ENCODE results near the gene ASXL2.

Gene ASXL2

DNA sequence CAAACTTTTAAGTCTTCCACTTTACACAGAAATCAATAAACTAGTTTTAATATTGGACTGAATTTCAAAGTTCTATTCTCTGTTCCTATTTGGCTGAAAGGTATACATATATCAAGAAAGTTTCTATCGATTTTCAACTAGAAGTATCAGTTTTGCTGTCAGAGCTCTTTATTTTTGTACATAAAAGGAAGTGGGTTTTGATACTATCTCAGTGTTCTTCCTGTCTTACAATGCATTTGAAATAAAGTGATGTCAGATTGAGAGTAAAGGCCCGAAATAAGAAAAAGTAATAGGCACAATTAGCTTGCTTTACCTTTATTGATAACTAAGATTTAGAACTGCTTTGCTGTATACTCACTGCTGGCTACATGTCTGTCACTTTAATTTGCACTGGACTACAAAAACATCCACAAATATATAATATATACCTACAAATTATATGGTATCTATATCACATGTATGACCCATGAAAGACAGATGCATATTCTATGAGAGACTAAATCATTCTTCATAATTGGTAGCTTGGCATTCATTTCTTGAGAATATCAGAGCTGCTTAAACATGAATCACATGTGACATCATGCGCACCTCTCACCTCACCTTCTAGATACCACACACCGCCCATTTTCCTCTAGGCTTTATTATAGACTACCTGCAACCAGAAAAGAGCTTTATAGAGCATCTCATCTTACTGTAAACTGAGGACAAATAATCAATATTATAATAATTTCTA, 83.6 kb downstream of the ASXL2 start:
- no peak for DNase-seq

GRCh38 chr2:25790074-25790790, 88.1 kb downstream of the ASXL2 start:
- peak in 1 of 4 experiments; percentile 26 for DNase-seq

DNA sequence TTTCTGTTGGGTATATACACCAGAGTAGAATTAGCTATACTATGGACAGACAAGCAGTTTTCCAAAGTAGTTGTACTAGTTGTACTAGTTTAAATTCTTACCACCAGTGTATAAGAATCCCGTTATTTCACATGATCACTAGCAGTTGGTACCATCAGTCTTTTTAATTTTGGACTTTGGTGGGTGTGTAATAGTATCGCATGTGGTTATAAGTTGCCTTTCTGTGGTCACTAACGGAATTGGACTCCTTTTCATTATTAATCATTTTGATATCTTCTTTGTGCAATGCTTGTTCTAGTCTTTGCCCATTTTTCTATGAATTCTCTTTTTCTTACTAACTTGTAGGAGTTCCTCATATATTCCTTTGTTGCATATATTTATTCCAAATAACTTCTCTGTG, 89.8 kb downstream of the ASXL2 start:
- no peak for DNase-seq

- no peak for DNase-seq
Measured at GRCh38 chr2:25787020-25787419, 91.3 kb downstream of the ASXL2 start.

DNA sequence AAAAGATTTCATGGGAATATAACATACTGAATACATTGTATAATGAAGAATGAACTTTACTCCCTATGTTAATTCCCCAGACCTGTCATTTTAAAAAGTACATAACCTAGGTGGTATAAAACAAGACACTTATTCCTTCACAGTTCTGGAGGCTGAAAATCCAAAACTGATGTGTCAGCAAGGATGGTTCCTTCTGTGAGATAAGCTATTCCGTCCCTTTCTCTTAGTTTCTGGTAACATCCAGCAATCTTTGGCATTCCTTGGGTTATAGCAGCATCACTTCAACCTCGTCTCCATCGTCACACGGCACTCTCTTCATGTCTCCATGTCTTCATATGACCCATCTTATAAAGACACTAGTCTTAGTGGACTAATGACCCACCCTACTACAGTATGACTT, 93.9 kb downstream of the ASXL2 start:
- DNase-seq: no peak

DNA sequence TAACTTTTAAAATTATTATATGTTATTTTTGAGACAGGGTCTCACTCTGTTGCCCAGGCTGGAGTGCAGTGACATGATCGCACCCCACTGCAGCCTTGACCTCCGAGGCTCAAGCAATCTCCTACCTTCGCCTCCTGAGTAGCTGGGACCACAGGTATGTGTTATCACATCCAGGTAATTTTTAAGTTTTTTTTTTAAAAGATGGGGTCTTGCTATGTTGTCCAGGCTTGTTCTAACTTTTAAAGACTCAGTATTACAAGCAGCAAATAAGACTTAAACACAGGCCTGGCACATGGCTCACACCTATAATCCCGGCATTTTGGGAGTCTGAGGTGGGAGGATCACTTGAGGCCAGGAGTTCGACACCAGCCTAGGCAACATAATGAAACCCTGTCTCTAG, 101.2 kb downstream of the ASXL2 start:
- DNase-seq: no peak

GRCh38 chr2:25772078-25772477, 106.2 kb downstream of the ASXL2 start:
- DNase-seq: no peak

- DNase-seq: no peak
Measured at GRCh38 chr2:25763575-25763974, 114.7 kb downstream of the ASXL2 start.

GRCh38 chr2:25760297-25760696, 118.0 kb downstream of the ASXL2 start:
- DNase-seq: no peak

- no peak for DNase-seq
Measured at GRCh38 chr2:25758348-25758747, 119.9 kb downstream of the ASXL2 start.

GRCh38 chr2:25757906-25758305, 120.4 kb downstream of the ASXL2 start:
- no peak for DNase-seq

- no peak for DNase-seq
Measured at GRCh38 chr2:25756536-25756935, 121.8 kb downstream of the ASXL2 start.

DNA sequence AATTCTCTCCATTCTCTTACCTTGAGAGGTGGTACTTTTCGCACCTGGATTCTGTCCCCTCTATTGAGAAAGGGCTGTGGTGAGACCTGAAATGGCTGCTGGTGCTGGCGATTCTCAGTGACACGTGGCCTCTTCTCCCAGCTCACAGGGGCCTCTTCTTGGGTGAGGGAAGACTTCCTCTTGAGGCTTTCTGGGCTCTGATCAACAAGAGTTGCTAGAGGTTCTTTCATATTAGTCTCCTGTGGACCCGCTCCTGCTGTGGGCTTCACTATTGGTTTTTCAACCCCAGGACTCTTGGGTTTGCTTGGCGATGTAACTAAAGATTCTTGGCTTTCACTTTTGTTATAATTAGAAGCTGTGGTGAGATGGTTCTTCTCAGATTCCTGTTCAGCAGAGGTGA, 128.6 kb downstream of the ASXL2 start:
- DNase-seq: no peak

DNA sequence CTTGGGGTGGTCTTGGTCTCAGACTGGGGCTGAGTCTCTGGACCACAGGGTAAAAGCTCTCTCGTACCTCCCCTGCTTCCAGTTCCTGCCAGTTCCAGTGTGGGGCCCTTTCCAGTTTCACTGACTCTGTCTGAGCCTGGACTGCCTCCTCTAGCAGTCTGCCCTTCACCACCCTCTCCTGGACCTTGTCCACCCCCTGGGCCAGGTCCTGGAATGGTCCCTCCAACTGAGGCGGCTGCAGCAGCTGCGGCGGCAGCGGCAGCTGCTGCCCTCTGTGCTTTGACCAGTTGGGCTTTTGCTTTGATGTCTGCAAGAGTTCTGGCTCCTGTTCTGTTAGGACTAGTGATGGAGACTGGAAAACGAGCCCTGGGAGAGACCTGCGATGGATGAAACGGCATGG, 134.2 kb downstream of the ASXL2 start:
- no peak for DNase-seq

- DNase-seq: peak in 1 of 4 experiments; percentile 2
Measured at GRCh38 chr2:25743132-25743830, 135.0 kb downstream of the ASXL2 start.

GRCh38 chr2:25742501-25742900, 135.8 kb downstream of the ASXL2 start:
- no peak for DNase-seq

DNA sequence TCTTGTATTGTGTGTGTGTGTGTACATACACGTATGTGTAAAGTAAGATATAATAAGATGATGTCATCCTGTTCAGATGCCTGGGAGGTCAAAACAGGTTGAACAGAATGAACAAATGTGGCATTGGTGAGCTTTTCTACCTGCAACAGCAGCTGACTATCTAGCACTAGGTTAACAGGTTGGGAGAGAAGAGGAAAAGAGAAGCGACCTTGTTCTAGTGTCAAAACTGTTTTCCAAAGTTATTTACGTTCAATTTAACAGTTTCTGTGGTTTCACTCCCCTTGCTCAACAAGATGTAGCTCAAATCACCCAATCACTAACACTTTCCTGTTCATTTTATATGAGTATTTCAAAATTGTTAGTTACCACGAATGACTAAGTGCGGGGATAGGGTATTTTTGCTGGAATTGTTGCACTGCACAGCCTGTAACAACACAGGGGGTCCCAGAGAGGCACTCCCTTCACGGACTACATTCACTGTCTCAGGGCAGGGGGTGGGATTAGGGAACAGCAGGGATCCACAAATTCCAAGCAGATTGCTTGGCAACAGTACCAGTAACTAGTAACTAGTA, 137.4 kb downstream of the ASXL2 start:
- DNase-seq: no peak

- no peak for DNase-seq
Measured at GRCh38 chr2:25738383-25739343, 139.6 kb downstream of the ASXL2 start.

DNA sequence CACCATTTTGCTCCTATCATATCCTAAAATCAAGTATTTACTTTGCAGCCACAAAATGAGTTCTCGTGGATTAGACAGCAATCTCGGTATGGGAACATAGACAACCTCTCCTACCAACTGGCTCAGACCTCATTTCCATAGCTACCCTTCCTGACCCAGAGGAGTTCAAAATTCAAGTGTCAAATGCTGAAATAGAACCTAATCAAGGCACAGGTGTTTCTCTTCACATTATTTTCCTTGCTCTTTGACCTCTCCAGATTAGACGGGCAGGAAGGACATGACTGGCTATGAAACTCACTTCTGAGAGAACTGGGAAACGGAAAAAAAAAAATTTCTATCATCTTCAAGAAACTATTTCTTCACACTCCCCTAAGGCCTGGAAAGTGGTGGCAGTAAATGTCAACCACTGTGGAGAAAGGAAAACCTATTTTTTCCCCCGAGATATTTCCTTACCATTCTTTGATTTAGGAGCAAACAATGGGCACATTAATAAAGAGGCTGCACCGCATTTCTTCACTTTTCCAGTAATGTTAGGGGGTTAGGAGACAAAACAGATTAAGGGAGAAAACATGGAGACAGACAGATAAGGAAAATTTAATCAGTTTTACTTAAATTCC, 141.3 kb downstream of the ASXL2 start:
- DNase-seq: no peak

GRCh38 chr2:25735835-25736234, 142.5 kb downstream of the ASXL2 start:
- no peak for DNase-seq

DNA sequence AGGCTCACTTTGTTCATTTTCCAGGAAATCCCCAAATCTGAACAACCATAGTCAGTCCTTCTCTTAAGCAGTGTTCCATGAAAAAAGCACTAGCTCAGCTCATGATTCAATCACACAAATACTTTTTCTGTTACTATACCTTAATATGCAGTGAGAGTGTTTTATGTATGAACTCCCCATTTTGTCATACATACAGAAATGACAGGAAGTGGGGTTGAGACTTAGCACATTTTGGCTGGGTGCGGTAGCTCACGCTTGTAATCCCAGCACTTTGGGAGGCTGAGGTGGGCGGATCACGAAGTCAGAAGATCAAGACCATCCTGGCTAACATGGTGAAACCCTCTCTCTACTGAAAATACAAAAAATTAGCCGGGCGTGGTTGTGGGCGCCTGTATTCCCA, 149.7 kb downstream of the ASXL2 start:
- no peak for DNase-seq

DNA sequence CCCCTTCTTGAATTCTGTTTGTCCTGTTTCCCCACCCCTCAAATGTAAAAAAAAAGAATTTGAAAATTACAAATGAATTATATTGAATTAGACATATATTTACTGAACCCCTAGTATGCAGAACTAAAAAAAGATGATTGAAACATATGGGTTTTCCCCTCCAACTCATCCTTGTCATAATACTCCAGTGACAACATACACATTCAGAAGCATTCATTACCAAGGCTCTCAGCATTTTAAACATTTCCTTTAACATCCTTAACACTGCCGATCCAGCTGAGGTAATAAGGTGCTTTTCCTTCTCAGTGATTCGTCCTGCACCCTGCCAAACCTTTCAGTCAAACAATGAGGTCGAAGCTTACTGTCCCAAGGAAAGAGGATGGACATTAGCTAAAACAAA, 151.8 kb downstream of the ASXL2 start:
- no peak for DNase-seq
